Globus pallidus (tissue), 1 donor: ENCODE results near the gene SF3A1.

Experiments used
- DNase-seq: peaks from one replicate; pipeline ENCODE4 v3.0.0-alpha.2; 2015; ENCODE audit warnings: low spot score

SF3A1 gene

DNA sequence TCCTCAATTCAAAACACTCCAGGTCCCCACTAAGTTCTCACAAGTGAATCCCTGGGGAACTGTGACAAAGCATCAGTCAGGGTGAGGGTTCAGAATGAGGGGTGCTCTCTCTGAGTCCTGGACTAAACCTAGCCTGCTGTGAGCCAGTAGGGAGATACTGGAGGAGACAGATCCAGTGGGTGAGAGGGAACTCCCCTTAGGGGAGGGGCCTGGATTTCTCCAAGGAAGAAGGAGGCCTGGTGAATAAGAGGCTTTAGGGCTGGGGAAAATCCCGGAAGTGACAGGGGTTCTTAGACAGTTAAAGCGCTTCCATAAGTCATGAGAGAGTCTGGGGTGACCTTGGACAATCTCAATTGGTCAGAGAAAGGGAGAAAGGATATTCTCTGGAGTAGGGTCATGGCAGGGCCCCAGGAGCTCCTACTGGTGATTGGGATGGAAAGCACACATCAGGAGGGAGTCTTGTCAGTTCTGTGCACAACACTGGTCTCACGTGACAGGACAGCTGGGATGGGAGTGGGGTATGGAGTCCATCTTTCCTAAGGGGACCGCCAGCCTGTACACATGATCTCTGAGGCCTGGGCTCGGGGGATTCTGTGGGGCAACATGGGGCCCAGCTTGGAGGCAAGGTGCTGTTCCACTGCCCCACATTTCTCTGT is 31.5 kb downstream of the SF3A1 start:
- DNase-seq, result no peak

DNA sequence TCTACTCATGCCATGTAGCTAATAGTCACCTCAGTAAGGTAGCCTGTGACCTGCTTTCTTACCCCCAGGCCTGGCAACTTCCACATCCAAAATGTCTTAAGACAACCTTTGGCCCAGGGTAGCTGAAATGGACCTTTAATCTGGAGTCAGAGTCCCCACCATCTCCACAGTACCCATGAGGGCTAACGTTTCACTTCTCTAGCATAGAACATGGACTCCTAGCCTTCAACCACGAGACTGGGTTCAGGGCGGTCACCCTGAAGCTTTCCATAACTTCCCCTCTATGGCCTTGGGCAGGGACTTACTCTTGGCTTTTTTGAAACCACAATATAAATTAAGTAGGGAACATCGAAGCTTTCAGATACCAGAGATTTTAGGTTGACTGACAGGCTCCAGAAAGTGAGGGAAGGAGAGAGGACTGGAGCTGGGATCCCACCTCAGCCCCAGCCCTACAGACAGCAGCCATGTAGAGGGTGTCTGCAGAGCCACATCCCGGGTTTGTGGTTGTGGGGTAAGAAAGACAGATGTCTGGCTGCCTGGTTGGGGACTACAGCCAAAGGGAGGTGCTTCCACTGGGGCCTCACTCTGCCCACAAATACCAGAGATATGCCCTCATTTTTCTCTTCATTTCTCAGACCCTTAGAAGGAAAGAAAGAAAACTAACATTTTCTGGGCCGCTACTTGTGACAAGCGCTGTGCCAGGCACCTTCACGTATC is 32.5 kb downstream of the SF3A1 start:
- no peak for DNase-seq

DNA sequence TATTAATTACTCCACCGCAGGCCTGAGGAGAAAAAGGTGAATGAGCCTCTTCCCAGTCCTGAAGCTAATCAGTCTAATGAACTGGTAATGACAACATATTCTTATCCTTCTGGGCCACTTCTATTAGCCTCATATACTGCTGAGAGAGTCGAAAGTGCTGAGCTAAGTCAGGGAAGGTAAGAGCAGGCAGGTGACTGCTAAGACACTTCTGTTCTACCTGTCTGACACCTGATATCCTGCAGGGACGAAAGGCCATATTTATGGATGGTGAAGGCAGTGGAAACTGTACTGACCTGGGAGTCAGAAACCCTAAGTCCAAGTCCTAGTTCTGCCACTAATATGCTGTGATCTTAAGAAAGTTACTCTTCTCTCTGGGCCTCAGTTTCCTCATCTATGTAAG is 33.4 kb downstream of the SF3A1 start:
- DNase-seq, result no peak

DNA sequence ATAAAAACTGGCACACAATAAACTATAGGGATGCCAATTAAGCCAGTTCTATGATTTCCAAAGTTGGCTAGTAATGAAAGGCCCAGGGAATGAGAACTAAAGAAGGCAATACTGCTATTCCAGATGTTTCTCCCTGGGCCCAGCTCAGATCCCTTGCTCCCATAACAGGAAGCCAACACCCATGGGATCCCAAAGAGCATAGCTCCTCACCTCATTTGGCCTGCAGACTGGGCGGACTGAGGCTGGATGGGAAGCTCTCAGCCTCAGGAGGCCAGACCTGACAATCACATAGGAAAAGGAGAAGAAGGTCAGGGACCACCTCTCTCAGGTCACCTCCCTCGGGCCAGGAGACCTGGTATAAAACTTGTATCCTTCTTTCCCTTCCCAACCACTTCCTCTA is 35.2 kb downstream of the SF3A1 start:
- DNase-seq, result no peak

DNA sequence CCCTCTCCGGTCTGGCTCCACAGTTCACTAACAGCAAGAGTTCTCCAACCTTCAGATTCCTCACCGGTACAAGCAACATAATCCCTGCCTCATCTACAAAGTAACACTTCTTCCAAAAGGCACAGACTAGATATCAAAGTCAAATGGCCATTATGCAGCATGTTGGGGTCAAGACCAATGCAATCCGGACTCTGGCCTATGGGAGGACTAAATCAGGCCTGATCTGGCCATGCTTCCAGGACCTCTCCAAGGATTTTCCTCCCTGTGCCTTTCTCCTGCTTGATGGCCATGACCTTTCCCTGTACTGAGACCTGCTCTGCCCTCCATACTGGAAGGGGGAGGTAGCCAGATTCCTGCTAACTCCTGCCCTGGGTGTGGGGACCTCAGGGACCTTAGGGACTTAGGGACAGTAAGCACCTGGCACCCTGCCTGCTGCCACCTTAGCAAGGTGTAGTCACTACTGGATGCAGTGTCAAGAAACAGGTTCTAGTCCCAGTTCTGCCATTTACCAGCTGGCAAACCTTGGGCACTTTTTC is 36.6 kb downstream of the SF3A1 start:
- no peak for DNase-seq

DNA sequence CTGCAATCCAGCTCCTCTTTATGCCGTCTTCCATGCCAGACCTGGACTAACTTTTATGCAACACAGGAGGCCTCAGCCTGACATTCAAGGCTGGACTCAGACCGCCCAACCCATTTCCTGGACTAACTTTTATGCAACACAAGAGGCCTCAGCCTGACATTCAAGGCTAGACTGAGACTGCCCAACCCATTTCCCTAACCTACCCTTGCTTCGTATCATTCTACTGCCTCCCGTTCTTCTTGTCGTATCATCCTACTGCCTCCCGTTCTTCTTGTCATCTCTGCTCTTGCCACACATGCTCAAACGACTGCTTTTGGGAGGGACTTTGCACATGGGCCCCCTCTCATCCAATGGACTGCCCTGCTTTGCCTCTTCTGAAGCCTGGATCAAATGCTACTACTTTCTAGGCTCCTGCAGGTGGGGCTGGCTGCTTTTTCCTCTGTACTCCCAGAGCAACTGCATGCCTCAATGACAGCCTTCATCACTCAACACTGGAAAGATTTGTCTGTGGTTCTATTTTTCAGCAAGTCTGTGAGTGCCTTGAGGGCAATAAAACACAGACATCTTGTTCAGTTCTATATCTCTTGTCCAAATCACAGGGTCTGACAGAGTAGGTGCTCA is 37.8 kb downstream of the SF3A1 start:
- DNase-seq, result no peak

DNA sequence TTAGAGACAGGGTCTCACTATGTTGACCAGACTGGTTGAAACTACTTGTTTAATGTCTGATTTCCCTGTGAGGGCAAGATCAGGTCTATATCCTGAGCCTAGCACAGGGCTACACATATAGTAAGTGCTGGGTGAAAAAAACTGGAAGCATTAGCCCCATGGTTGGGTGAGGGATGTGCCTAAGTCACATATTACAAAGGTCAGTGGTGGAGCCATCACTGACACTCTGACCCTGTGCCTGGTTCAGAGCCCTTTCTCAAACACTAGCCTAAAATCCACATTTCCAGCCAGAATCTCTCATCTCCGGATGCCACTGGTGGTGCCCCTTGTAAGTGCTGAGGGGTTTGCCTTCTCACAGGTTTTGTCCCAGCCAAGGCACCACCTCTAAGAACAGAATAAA is 38.9 kb downstream of the SF3A1 start:
- DNase-seq, result no peak

DNA sequence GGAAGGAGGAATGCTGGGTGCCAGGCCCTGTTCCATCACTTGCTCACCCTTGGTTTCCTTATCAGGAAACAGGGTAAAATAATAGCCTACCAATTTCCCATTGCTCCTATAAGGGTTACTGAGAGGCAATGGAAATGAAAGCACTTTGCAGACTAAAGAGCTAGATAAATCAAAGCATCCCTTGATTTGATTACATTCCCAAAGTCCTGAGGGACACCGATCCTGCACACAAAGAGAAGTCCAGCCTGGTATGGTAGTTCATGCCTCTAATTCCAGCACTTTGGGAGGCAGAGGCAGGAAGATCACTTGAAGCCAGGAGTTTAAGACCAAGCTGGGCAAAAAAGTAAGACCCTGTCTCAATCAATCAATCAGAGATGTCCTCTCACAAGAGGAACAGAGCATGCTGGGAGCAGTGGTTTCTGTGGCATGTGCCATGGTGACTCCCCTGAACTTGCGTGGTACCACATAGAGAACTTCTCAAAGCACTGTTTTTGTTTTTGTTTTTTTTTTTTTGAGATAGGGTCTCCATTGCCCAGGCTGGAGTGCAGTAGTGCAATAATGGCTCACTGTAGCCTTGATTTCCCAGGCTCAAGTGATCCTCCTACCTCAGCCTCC is 40.6 kb downstream of the SF3A1 start:
- no peak for DNase-seq

DNA sequence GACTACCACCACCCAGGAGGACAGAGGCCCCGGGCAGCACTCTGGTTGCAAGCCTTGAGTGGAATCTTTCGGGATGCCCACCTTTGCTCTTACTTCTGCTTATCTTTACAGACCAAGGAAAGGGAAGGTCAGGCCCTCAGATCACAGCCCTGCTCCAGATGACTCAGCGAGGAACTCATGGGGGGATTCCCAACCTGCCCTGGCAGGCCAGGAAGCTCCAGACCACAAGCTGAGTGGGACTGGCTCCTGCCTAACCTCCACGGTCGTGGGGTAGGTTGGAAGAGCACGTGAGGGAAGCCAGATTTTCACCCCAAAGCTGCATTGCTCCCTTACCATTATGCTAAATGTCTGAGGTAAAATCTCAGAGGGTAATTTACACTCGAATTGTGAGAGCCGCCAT is 41.8 kb downstream of the SF3A1 start:
- no peak for DNase-seq

DNA sequence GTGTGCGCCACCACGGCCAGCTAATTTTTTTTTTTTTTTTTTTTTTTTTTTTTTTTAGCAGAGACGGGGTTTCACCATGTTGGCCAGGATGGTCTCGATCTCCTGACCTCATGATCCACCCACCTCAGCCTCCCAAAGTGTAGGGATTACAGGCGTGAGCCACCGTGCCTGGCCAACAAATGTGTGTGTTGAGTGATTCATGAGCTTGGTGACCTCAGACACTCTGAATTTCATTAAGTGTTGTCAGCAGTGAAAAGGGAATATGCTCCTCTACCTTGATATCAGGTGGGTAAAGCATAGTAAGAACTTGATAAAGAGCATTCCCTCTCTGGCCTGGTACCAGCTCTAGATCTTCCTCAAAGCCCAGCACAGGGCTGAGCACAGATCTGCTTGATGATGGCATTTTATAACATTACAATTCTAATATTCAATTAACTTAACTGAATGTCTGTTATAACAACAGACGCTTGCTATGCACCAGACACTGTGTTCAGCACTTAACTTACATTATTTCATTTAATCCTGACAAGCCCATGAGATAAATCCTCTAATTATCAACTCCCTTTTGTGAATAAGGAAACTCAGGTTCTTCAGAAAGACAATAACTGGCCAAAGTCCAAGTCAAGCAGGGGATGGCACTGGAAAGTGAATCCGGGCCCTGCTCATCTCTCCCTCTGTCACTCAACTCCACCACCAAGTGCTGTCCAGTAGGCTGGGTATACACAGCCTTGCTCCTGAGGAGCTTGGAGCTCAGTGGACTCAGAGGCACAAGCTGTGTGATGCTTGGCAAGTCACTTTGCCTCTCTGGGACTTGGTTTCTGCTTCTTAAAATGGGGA is 42.9 kb downstream of the SF3A1 start:
- no peak for DNase-seq

DNA sequence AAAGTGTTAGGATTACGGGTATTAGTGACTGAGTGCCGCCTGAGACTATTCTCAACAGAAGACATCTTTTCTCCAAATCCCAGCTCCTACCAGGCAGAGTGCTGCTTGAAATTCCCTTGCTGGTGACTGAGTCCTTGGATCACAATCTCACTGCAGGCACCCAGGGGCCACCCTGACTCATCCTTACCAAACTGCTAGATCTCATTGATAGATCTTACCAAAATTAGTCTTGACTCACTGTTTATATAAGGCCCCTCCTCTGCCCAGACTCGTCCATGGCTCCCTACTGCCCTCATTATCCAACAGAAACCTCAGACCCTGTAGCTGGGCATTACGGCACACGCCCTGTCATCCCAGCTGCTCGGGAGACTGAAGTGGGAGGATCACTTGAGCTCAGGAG is 44.6 kb downstream of the SF3A1 start:
- no peak for DNase-seq

DNA sequence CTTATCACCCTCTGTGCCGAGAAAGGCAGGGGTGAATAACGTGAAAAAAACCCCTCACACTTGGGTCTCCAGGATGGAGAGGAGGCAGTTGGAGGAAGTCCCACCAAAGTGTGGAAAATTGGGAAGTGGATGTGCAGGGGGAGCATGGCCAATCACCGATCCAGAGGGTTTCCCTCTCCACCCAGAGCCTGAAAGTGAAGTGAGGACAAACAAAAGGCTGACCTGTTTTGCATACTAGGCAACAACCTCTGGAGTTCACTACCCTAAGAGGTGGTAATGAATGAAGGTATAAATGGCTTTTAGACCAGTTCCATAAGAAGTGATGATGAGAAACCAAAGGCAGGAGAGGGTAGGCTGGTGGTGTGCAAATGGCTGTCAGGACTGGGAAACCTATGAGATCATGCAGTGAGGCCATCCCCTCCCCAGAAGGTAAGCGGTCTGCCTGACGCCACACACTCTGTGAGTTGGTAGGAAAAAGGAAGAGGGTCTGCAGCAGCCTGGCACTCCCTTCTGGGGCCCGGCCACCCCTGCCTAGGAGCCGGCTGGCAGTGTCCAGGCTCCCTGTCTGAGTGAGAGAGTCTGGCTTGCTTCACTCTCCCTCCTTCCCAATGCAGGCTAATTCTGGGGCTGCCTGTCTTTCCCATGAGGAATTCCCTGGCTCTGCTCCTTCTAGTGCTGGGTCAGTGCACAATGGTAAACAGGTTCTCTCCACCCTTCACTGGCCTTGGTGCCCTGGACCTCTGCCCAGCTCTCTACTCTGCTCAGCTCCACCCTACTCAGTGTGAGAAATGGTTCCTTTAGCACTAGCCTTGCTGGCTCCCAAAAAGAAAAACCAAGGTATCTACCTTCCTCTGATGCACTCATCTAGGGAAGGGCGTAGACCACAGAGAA is 45.6 kb downstream of the SF3A1 start:
- no peak for DNase-seq

DNA sequence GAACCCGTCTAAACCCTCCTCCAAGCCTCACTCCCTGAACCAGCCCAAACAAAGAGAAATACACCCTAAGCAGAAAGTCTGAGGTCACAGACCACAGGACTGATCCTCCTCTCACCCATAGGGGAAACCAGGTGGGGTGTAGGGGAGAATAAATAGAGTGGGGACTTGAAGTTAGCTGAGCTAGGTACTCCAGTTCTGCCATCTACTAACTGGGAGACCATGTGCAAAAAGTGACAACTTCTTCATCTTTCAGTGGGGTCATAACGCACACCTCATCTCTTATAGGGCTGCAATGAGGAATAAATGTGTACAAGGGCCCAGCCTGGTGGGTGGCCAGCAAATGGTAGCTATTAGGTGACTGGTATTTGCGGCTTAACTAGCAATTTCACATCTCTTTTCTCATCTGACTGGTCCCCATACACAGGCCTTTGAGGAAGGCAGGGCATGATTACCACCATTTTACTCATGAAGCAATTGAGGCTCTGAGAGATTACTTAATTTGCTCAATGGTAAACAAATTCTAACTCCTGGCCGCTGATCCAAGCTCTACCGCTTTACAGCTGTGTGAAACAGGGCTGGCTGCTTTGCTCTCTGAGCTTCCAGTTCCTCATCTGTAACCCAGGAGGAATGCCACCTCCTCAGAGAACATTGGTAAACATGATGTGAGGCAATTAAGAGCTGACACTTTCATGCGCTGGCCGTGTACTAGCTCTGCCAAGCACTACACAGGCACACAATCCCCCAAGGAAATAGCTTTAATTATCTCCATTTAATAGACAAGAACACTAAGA is 46.5 kb downstream of the SF3A1 start:
- no peak for DNase-seq

DNA sequence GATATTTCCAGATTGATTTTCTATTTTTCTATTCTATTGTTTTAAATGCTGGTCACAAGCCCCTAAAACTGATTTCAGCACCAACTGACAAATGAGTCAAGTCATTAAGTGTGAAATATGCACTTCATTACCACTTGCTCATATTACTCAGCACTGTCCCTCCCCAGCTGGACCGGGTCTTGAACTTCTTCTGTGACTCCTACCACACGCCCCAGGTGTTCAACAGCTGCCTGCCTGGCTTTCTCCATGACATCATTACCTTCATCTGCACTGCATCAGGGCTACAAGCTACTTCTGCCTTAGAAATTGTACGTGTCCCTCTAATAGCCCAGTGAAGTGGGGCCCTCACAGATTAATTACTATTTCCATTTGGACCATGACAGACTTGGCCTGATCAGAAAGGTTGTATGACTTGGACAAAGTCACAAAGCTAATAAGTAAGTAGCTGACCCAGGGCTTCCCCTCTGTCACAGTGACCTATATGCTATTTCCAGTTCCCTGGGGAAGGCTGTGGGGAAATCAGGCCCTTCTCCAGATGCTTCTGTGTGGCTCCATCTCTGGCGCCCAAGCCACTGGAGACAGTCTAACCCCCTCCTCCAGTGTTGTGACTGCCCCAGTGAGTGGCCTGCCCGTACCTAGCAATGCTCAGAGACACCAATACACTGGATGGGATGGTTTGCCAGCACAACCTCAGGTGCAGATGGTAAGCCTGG is 48.0 kb downstream of the SF3A1 start:
- DNase-seq, result no peak

DNA sequence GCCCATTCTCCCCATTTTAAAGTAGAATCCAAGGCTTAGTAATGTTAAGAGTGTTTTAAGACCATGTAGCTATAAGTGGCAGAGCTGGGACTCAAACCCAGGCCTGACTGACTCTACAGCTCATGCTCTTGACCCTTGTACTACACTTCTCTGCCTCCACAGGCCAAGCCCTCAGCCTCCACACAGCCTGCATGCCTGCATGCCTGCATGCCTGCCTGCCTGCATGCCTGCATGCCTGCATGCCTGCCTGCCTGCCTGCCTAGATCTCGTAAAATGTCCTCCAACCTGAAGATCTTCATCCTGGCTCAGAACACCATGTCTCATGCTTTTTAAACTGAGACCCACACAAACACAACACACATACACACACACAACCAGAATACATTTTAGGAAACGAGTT is 48.6 kb downstream of the SF3A1 start:
- DNase-seq, result no peak

DNA sequence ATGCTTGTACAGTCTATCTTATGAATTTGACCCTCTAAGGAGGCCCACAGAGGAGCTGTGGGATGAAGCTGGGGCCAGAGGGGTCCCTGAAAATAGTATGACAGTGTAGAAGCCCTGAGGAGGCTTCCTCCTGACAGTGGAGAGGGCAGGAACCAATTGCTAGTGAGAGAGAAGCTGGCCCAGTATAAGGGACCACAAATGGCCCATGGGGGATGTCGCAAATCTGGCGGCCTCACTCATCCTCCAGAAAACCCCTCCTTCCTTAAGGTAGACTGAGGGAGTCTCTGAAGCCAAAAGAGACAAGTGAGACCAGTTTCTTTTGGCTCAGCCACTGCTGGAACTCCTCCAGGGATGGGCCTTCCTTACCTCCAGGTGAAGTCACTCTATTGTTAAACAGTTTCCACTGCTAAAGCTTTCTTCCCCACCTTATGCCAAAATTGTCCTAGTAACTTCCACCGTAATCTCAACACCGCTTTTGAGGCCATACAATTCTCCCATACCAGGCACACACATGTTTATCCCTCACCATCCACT is 49.6 kb downstream of the SF3A1 start:
- no peak for DNase-seq

DNA sequence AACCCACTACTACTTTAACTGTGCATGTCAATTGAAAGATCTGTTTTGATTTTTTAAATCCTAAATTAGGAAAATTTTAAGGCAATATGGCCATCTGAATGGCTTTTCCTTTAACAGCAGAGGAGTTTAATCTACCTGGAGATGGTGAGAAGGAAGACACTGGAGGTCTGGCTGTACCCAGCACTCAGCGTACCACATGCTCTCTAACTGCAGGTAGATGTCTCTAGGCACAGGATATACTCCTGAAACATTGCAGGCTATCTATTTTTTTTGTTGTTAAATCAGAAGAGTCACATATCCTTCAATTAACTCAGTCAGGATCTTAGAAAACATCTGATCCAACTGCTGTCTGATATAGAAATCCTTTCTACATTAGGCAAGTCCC is 50.1 kb downstream of the SF3A1 start:
- DNase-seq, result no peak

DNA sequence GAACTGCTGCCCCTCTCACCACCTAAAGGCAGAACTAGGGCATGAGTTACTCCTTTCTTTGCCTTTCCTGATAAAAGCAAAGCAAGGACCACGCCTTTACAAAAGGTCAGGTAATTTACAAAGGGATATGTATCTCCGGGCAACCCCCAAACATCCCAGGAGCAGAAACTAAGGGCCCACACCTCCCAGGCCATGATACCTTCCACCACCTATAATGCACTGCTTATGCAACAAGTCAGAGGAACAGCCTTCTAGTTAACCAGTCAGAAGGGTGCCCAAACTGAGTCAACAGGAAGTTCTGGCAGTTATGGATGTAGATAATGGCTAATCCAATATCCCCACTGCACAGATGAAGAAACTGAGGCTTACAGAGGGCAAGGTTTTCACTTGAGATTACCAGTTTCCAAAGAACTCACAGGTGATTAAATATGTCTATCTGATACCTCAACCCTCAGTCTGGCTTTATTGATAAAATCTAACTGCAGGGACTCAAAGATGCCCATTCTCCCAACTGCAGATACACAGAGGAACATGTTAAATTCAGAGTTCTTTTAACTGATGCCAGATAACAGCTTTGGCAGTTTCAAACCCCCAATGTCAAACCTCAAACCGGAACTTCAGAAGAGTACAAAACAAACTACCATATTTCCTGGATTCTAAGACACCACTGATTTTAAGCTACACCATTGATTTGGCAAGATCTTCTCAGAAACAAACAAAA is 50.6 kb downstream of the SF3A1 start:
- DNase-seq, result no peak

DNA sequence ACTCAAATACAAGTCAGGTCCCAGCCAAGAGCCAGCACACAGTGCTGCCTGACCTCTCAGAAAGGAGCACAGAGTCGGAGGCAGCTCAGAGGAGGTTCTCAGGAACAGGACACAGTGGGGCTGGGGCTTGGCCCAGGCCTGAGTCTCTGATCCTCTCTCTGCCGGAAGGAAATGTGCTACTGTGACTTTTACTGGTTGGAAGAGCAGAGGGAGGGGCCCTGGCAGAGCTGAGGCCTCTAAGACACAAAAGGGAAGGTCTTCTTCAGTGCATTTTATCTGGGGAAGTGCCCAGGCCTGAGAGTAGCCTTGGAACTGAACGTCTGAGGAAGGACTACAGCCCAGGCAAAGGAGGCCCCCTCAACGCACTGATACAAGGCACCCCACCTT is 51.2 kb downstream of the SF3A1 start:
- DNase-seq, result peak; percentile 63
